ENCODE data around the gene MASP1. TPM values are rescaled to one million over a fixed set of nuclear protein-coding genes. Genes with fewer than 3 reads are reported as not detected.
"Not testable (repeated sequence)": the region's sequence is repeated elsewhere in the genome, so short reads cannot be mapped to it uniquely, and the experiment has no call there.

Gene MASP1
- total RNA-seq, 1 donor: under 0.01 TPM

DNA sequence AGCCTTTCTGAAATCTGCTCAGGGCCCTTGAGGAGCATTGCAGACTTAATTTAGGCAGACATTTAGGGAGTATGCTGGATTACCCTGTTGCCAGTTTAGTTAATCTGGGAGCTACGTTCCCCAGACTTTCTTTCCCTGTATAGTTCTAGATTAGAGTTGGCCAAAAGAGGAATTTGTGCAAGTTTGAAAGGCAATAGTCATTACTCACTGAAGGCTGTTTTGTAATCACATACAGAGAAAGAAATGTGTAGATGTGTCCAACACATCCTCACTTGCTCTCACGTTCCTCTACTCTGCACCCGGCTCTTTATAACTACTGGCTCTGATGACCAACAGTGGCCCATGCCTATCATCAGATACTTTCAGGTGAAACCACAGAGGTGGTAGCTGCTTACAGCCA is 24.2 kb downstream of the MASP1 start:
- DNase-seq (ENCODE audit: low read depth in 2 of 3, low spot score in 2 of 3): no peak

DNA sequence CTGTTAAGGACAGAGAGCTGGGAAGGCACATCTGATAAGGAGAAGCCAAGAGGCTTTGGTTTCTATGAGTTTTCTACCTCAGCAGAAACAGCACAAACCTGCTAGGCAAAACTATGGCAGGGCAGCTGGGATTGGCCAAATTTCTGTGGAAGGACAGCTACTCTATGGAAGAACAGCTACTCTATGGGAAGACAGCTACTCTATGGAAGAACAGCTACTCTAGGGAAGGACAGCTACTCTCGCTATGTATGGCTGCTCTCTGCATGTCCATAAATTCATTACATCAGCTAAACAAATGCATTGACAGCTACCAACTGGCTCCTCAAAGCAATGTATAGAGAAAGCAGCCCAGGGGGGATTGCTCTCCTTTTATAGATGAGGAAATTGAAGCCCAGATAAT is 24.8 kb downstream of the MASP1 start:
- no peak for DNase-seq (ENCODE audit: low read depth in 2 of 3, low spot score in 2 of 3)

GRCh38 chr3:187265461-187265955 is 26.0 kb downstream of the MASP1 start:
- DNase-seq (ENCODE audit: low read depth in 2 of 3, low spot score in 2 of 3): peak in 1 of 3 donors; percentile 34

DNA sequence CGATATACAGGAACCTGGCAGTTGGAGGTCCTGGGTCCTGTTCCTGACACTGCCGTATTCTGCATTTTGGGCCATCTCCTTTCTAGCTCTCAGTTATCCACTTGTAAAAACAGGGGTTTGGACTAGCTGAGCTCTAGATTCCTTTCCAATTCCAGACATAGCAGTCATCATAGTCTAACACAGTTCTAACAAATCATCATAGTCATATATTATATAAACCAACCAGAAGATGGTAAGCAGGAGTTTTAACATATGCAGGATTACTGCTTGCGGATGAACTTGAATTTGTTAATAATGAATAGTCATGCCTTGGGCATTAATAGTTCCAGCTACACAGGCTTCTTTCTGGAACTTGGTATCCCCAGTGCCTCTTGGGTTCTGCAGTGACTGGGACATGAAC is 26.6 kb downstream of the MASP1 start:
- no peak for DNase-seq (ENCODE audit: low read depth in 2 of 3, low spot score in 2 of 3)

GRCh38 chr3:187264021-187264420 is 27.5 kb downstream of the MASP1 start:
- no peak for DNase-seq (ENCODE audit: low read depth in 2 of 3, low spot score in 2 of 3)

GRCh38 chr3:187263270-187263669 is 28.3 kb downstream of the MASP1 start:
- DNase-seq (ENCODE audit: low read depth in 2 of 3, low spot score in 2 of 3): no peak

- DNase-seq (ENCODE audit: low read depth in 2 of 3, low spot score in 2 of 3): no peak
Measured at GRCh38 chr3:187262360-187262759, 29.2 kb downstream of the MASP1 start.

- DNase-seq (ENCODE audit: low read depth in 2 of 3, low spot score in 2 of 3): no peak
Measured at GRCh38 chr3:187261541-187261969, 30.0 kb downstream of the MASP1 start.

GRCh38 chr3:187259171-187259570 is 32.4 kb downstream of the MASP1 start:
- no peak for DNase-seq (ENCODE audit: low read depth in 2 of 3, low spot score in 2 of 3)

GRCh38 chr3:187257992-187258692 is 33.4 kb downstream of the MASP1 start:
- no peak for DNase-seq (ENCODE audit: low read depth in 2 of 3, low spot score in 2 of 3)

DNA sequence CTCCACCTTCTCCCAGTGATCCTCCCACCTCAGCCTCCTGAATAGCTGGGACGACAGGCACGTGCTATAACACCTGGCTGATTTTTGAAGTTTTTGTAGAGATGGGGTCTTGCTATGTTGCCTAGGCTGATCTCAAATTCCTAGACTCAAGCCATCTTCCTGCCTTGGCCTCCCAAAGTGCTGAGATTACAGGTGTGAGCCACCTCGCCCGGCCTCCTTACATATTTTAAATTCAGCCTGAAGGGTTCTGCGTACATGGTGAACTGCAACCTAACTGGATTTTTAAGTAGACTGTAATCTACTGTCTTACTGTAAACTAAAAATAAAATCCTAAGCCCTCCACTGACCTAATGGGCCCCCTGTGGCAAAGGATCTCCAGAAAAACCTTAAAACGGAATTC is 34.1 kb downstream of the MASP1 start:
- DNase-seq (ENCODE audit: low read depth in 2 of 3, low spot score in 2 of 3): no peak

DNA sequence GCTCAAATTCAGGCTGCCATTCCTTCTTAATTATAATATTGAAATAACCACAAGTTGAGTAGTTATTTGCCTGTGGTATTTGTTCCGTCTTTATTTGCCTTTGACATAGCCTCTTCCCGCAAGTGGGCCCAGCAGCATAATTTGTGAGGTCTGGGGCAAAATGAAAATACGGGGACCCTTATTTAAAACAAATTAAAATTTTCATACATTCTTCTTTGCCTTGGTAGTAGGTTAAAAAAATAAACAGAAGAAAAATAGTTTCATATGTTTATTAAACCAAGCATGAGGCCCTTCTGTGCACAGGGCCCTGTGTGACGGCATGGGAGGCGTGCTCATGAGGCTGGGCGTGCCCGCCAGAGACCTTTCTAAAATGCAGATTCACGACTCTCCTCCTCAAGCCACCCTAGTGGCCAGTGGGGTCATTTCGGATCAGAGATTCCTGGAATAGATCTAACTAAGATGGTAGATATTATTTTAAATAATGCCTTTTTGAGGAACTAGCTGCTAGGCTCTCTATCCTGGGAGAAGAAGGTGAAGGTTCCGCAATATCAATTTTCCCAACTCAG is 35.4 kb downstream of the MASP1 start:
- no peak for DNase-seq (ENCODE audit: low read depth in 2 of 3, low spot score in 2 of 3)

- DNase-seq (ENCODE audit: low read depth in 2 of 3, low spot score in 2 of 3): no peak
Measured at GRCh38 chr3:187255314-187255713, 36.2 kb downstream of the MASP1 start.

- DNase-seq (ENCODE audit: low read depth in 2 of 3, low spot score in 2 of 3): no peak
Measured at GRCh38 chr3:187252311-187252710, 39.2 kb downstream of the MASP1 start.

DNA sequence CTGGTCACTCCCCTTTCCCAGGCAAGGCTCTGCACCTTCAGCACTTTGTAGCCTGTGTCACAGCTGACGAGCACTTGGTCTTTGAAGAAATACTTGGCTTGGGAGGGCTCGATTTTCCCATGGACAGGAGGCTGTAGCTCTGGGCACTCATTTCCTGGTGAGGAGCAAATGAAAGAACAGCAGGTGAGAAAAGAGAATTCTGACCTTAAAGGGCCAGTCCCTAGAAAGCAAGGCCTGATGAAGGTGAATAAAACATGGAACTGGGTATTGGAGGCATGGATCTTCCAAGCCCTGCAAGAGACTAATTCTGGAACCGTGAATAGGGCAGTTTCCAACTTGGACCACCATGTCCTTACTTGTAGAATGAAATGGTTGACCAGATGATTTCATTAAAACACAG is 39.9 kb downstream of the MASP1 start:
- no peak for DNase-seq (ENCODE audit: low read depth in 2 of 3, low spot score in 2 of 3)

DNA sequence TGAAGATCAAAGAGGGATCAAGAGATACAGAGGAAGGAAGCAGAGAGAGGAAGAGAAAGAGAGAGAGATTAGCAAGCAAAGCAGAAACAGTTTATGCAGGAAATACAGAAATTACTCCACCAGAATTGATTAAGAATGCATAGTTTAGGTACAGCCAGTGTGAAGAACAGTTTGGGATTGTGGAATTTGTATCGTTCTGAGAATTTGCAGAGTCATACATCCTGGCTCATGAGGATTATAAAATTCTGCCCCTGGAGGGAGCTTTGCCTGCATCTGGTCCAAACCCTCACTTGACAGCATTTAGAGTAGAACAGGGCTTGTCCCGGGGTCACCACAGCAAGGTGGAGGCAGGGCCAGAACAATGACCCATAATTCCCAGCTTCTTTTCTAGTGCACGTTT is 44.1 kb downstream of the MASP1 start:
- no peak for DNase-seq (ENCODE audit: low read depth in 2 of 3, low spot score in 2 of 3)

- DNase-seq (ENCODE audit: low read depth in 2 of 3, low spot score in 2 of 3): no peak
Measured at GRCh38 chr3:187243933-187244524, 47.5 kb downstream of the MASP1 start.

DNA sequence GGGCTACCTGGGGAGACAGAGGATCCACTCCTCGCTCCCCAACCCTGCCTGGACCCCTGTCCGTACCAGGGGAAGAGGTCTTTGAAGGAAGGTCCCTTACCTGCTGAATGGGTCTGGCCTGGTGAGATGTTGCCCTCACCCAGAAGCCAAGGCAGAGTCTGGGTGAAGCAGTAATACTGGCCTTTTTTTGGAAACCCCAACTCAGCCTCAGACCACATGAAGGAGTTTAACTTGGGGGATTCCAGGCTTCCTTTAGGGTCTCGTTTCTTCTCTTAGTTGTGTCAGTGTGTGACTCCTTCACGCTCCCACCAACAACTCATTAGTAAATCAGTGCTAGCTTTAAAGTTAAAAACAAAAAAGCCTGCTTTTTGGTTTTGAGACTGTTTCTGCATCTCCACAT is 48.6 kb downstream of the MASP1 start:
- no peak for DNase-seq (ENCODE audit: low read depth in 2 of 3, low spot score in 2 of 3)

DNA sequence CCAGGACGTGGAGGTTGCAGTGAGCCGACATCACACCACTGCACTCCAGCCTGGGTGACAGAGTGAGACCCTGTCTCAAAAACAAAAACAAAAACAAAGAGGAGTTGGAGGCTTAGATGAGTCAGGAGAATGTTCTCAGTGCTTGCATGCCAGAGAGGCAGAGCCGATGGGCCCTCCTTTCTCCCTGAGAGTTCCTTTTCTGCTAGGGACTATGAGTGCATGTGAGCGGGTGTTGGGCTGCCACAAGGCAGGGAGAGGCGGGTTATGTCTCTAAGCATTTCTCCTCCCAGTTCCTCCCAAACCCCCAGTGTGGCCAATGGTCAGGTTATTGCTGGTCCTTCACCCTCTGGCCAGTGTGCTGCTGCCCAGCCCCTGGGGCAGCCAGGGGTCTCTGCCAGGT is 49.1 kb downstream of the MASP1 start:
- no peak for DNase-seq (ENCODE audit: low read depth in 2 of 3, low spot score in 2 of 3)

GRCh38 chr3:187238835-187239234 is 52.7 kb downstream of the MASP1 start:
- not testable (repeated sequence) for DNase-seq (ENCODE audit: low read depth in 2 of 3, low spot score in 2 of 3)

- DNase-seq (ENCODE audit: low read depth in 2 of 3, low spot score in 2 of 3): no peak
Measured at GRCh38 chr3:187238239-187238638, 53.3 kb downstream of the MASP1 start.

DNA sequence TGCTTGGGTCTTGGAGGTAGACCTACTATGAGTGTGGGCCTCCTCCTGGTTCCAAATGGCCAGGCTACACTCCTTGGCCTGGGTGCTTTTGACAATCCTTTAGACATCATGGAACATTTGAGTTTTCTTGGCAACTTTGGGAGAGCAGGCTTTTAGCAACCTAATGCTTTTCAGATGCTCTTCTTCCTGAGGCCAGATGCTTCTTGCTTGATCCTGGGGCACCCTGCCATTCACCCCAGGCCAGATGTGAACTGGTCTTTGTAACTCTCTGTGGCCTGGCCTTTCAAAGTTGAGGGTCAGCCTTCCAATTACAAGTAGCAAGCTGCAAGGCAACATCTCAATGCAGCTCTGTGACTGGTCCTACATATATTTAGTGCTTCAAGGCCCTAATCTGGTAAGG is 53.8 kb downstream of the MASP1 start:
- DNase-seq (ENCODE audit: low read depth in 2 of 3, low spot score in 2 of 3): no peak

Measured in hematopoietic multipotent progenitor cell (in vitro differentiated cells).